ENCODE data around the gene WDR44.
A peak's percentile ranks its signal among the peaks of the same experiment; 100 is the strongest.
"Not testable (repeated sequence)": the region's sequence is repeated elsewhere in the genome, so short reads cannot be mapped to it uniquely, and the experiment has no call there.

Gene WDR44

GRCh38 chrX:118470721-118471347 lies 124.9 kb downstream of the WDR44 start:
- DNase-seq (ENCODE audit: low read depth in 2 of 2, low spot score in 1 of 2), result not testable (repeated sequence)

- DNase-seq (ENCODE audit: low read depth in 2 of 2, low spot score in 1 of 2), result no peak
Observed at GRCh38 chrX:118474586-118474985, 128.7 kb downstream of the WDR44 start.

DNA sequence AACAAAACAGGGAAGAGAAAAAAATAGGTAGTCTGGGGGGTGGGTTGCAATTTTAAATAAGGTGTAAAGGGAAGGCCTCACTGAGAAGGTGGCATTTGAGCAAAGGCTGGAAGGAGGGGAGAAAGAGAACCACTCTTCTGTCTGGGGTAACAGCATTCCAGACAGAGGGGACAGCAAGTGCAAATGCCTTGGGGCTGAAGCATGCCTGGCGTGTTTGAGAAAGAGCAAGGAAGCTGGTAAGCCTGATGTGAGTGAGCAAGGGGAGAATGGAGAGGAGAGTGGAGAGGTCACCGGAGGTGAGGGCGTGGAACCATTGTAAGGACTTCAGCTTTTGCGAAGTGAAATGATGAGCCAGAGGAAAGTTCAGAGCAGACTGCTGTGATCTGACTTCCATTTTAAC lies 130.0 kb downstream of the WDR44 start:
- no peak for DNase-seq (ENCODE audit: low read depth in 2 of 2, low spot score in 1 of 2)

GRCh38 chrX:118480172-118480571 lies 134.3 kb downstream of the WDR44 start:
- no peak for DNase-seq (ENCODE audit: low read depth in 2 of 2, low spot score in 1 of 2)

DNA sequence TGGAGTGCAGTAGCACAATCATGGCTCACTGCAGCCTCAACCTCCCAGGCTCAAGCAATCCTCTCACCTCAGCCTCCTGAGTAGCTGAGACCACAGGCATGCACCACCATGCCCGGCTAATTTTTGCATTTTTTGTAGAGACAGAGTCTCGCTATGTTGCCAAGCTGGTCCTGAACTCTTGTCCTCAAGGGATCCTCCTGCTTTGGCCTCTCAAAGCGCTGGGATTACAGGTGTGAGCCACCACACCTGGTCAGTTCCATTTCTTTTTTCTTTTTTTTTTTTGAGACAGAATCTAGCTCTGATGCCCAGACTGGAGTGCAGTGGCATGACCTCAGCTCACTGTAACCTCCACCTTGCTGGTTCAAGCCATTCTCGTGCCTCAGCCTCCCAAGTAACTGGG lies 136.5 kb downstream of the WDR44 start:
- not testable (repeated sequence) for DNase-seq (ENCODE audit: low read depth in 2 of 2, low spot score in 1 of 2)

DNA sequence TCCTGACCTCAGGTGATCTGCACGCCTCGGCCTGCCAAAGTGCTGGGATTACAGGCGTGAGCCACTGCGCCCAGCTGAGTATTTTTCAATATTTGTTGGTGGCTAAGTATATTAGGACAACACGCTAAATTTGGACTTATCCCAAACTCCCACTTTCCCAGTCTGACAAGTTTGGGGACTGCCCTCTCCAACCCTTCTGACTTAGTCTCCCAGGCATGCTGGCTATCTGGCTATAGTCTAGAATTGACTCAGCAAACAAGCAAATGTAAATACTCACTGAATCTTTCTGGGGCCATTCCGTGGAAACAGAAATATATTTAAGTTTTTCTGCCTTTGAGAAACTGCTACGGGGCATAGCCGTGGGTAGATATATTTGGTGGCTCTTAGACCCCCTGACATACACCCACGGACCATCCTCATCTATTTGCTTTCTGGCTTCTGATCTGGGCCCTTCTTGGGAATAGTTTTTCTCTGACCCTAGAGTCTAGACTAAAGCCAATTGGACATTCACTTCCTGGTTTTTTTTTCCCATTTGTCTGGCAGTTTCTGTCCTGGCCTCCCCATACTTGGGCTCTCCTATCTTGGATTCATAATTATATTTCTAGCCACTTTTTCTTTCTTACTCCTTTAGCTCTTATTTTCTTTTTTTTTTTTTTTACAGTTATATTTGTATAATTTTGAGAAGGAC lies 138.5 kb downstream of the WDR44 start:
- no peak for DNase-seq (ENCODE audit: low read depth in 2 of 2, low spot score in 1 of 2)

DNA sequence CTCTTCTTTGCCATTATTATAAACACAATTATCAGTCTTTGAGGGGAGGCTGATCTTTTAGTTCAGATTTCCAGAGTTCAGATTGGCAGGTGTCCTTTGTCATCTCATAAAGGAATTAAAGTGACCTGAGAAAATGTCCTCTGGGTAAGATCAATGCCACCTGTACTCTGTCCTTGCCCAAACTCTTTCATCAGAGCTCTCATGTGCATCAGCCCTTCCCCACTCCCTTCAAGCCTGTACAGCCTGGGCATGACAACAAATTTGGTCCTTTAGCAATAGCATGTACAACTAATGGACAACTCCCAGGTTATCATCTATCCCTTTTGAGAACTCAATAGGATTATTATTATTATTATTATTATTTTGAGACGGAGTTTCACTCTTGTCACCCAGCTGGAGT lies 140.8 kb downstream of the WDR44 start:
- DNase-seq (ENCODE audit: low read depth in 2 of 2, low spot score in 1 of 2), result not testable (repeated sequence)

DNA sequence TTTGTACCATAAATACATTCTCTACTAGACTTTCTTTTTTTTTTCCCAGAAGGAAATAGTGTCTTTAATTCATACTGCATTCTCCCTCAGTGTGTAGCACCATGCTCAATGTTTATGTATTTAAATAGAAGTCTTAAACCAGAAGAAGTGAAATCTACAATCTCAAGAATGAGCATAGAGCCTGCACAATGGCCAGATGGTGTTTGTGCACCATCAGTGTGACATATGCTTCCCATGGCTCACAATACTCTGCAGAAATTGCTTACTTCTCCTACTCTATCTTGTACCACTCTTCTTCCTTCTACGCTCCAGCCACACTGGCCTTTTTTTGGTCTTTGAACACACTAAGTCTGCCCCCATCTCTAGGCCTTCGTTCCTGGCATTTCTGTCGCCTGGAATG lies 147.1 kb downstream of the WDR44 start:
- no peak for DNase-seq (ENCODE audit: low read depth in 2 of 2, low spot score in 1 of 2)

DNA sequence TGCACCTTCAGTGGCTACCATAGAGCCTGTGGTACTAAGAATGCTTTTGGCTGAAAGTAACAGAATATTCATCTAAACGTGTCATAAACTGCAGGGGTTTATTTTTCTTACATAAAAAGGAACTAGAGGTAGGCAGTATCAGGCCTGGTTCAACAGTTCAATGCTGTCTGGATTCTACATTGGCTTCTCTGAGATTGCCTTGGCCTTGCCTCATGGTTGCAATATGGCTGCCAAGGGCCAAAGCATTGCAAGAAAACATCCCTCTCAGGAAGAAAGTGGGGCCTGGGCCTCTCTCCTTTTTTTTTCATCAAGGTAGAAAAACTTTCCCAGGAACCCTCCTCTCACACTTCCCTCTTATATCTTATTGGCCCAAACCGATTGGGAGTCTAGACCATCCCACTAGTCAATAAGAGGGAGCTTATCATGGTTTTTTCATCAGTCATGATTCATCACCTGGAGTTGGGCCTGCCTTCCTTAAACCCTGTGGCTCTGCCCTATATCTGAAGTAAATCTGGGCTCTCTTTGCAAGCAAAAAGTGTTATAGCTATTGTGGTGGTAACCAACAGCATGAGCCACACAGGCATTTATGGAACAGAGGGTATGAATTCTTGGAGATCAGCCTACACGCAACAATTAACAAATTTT lies 147.9 kb downstream of the WDR44 start:
- no peak for DNase-seq (ENCODE audit: low read depth in 2 of 2, low spot score in 1 of 2)

GRCh38 chrX:118495061-118495921 lies 149.4 kb downstream of the WDR44 start, which contains the start of gene DOCK11:
DOCK11 (plus strand) TSS chrX:118495815; CDS start chrX:118495972, 157 bp downstream.
- DNase-seq (ENCODE audit: low read depth in 2 of 2, low spot score in 1 of 2), result peak; percentile 43 to 67

GRCh38 chrX:118495958-118496762 lies 150.3 kb downstream of the WDR44 start:
- peak; percentile 46 for DNase-seq (ENCODE audit: low read depth in 2 of 2, low spot score in 1 of 2)

DNA sequence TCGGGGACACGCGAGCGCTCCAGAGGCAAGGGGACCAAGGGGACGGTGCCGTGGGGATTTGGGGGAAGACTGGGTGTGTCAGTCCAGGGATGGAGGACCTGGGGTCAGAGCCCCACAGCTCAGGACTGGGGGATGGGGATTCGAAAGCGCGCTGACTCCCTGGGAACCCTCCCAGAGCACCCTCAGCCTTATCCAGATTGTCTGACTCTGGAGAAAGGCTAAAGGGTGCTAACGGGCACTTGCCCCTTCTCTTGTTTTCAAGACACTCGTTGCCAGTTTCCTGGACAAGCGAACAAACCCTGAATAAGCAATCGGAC lies 150.8 kb downstream of the WDR44 start:
- DNase-seq (ENCODE audit: low read depth in 2 of 2, low spot score in 1 of 2), result no peak

- no peak for DNase-seq (ENCODE audit: low read depth in 2 of 2, low spot score in 1 of 2)
Observed at GRCh38 chrX:118497180-118497818, 151.4 kb downstream of the WDR44 start.

GRCh38 chrX:118498351-118498750 lies 152.4 kb downstream of the WDR44 start:
- DNase-seq (ENCODE audit: low read depth in 2 of 2, low spot score in 1 of 2), result no peak

GRCh38 chrX:118498755-118499154 lies 152.8 kb downstream of the WDR44 start:
- DNase-seq (ENCODE audit: low read depth in 2 of 2, low spot score in 1 of 2), result no peak

- DNase-seq (ENCODE audit: low read depth in 2 of 2, low spot score in 1 of 2), result no peak
Observed at GRCh38 chrX:118499295-118499694, 153.4 kb downstream of the WDR44 start.
